Measurements from ENCODE around the gene DCUN1D4. TPM values are rescaled to one million over a fixed set of nuclear protein-coding genes. Genes with fewer than 3 reads are reported as not detected.

The DCUN1D4 gene
- total RNA-seq, 1 donor from 2014 or later, result 28.7 TPM

GRCh38 chr4:51963841-51964517, 121.0 kb downstream of the DCUN1D4 start:
- Histone ChIP-seq H3K36me3 (ENCODE audit: control insufficient read depth, insufficient read depth, low read length) (no peaks in the 10 kb centered on the region), H3K4me3 (ENCODE audit: low read depth, low read length) (no peak overlapping the region), H3K27me3 (ENCODE audit: control insufficient read depth, insufficient read depth, low read length) (no peaks in the 10 kb centered on the region)
- no peak for DNase-seq (ENCODE audit: low read depth)
- no peak for FAIRE-seq
- TF ChIP-seq, protein P1, sequence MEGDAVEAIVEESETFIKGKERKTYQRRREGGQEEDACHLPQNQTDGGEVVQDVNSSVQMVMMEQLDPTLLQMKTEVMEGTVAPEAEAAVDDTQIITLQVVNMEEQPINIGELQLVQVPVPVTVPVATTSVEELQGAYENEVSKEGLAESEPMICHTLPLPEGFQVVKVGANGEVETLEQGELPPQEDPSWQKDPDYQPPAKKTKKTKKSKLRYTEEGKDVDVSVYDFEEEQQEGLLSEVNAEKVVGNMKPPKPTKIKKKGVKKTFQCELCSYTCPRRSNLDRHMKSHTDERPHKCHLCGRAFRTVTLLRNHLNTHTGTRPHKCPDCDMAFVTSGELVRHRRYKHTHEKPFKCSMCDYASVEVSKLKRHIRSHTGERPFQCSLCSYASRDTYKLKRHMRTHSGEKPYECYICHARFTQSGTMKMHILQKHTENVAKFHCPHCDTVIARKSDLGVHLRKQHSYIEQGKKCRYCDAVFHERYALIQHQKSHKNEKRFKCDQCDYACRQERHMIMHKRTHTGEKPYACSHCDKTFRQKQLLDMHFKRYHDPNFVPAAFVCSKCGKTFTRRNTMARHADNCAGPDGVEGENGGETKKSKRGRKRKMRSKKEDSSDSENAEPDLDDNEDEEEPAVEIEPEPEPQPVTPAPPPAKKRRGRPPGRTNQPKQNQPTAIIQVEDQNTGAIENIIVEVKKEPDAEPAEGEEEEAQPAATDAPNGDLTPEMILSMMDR (IDR thresholded peaks at IDR 0.05; ENCODE audit: insufficient read depth, low read length, severe bottlenecking), result no peak

GRCh38 chr4:51965862-51966261, 122.9 kb downstream of the DCUN1D4 start:
- TF ChIP-seq, protein P1 (IDR thresholded peaks at IDR 0.05; ENCODE audit: insufficient read depth, low read length, severe bottlenecking), result no peak
- DNase-seq (ENCODE audit: low read depth), result no peak
- no peak overlapping the region for H3K4me3 ChIP-seq (ENCODE audit: low read depth, low read length)
- FAIRE-seq, result peak; percentile 82
- no peaks in the 10 kb centered on the region for H3K27me3 ChIP-seq (ENCODE audit: control insufficient read depth, insufficient read depth, low read length)
- no peaks in the 10 kb centered on the region for H3K36me3 ChIP-seq (ENCODE audit: control insufficient read depth, insufficient read depth, low read length)

Other genes starting within 250 kb of the DCUN1D4 start
- 0.26 and 0.51 TPM in 2 replicates for gene LRRC66, start 177.2 kb downstream of the DCUN1D4 start, total RNA-seq
- 7.2 and 7.6 TPM in 2 replicates for gene SGCB, start 195.1 kb downstream of the DCUN1D4 start, total RNA-seq
- 11.8 and 16.1 TPM in 2 replicates for gene SPATA18, start 208.2 kb downstream of the DCUN1D4 start, total RNA-seq

Data from bronchial epithelial cell (primary cell).